ENCODE data around the gene HSPA1A.
"Not testable (repeated sequence)": the region's sequence is repeated elsewhere in the genome, so short reads cannot be mapped to it uniquely, and the experiment has no call there.

Gene HSPA1A

DNA sequence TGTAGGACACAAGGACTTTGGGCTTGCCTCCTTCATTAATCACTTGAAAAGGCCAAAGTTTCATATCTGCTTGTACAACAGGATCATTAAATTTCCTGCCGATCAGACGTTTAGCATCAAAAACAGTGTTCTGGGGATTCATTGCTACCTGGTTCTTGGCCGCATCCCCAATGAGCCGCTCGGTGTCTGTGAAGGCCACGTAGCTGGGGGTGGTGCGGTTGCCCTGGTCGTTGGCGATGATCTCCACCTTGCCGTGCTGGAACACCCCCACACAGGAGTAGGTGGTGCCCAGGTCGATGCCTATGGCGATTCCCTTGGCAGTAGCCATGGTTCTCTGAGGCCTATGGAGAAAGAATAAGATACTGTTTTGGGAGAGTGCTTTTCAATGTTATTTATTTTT lies 3.7 kb upstream of the HSPA1A start:
- no peak overlapping the region for H3K4me3 ChIP-seq (ENCODE audit: control insufficient read depth in 1 of 7, extremely low read depth in 1 of 7, insufficient read depth in 4 of 7, low read depth in 2 of 7, low read length in 6 of 7)
- WGBS (ENCODE audit: insufficient coverage) = 96% methylated on average over 12 of the region's 12 CpGs
- peaks cover 8 to 27% (median 11%) of the 10 kb centered on the region in 4 experiments for H3K4me1 ChIP-seq (ENCODE audit: control extremely low read depth in 1 of 4, control insufficient read depth in 4 of 4, insufficient read depth in 4 of 4, low read length in 3 of 4)
- CTCF ChIA-PET = interaction anchor here (0.6 to 3.9 kb wide), 5 partner anchors 13 to 132 kb away, joined by 3 to 13 read pairs (median 4); partner anchors contain the start of genes ABHD16A and VARS1
- no peaks in the 10 kb centered on the region for H3K27me3 ChIP-seq (replicated peaks in 2 of 5; ENCODE audit: control insufficient read depth in 4 of 5, insufficient read depth in 5 of 5, low read length in 4 of 5)
- no peak overlapping the region for H3K27ac ChIP-seq (ENCODE audit: insufficient read depth in 1 of 2, low read depth in 1 of 2, low read length in 2 of 2, poor library complexity in 1 of 2, severe bottlenecking in 2 of 2)
- H3K9me3 ChIP-seq (ENCODE audit: control extremely low read depth in 1 of 5, control insufficient read depth in 4 of 5, insufficient read depth in 2 of 5, low read depth in 1 of 5, low read length in 4 of 5) = no peaks in the 10 kb centered on the region
- POLR2A ChIA-PET = interaction anchor here (0.5 kb wide), 1 partner anchor 84 kb away, joined by 3 read pairs; no protein-coding TSS in a partner anchor
- DNase-seq = no peak
- no peaks in the 10 kb centered on the region for H3K36me3 ChIP-seq (ENCODE audit: control insufficient read depth in 4 of 4, insufficient read depth in 4 of 4, low read length in 3 of 4)

DNA sequence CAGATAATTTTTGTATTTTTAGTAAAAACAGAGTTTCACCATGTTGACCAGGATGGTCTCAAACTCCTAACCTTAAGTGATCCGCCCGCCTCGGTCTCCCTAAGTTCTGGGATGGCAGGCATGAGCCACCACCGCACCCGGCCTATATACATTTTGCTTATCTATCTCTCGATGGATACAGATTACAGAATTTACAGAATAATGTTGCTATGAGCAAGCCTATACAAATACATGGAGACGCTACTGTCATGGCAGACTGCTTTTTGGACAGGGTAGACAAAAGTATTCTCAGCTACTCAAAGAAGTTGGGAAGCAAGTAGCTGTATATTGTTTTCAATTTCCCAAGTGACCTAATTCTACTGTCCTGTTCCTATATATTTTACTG lies 1.9 kb upstream of the HSPA1A start:
- WGBS (ENCODE audit: insufficient coverage) = 100% methylated on average over 2 of the region's 7 CpGs
- Histone ChIP-seq H3K4me1 (ENCODE audit: control extremely low read depth in 1 of 4, control insufficient read depth in 4 of 4, insufficient read depth in 4 of 4, low read length in 3 of 4) (peaks cover 10 to 35% (median 17%) of the 10 kb centered on the region in 4 experiments), H3K36me3 (ENCODE audit: control insufficient read depth in 4 of 4, insufficient read depth in 4 of 4, low read length in 3 of 4) (no peaks in the 10 kb centered on the region), H3K4me3 (ENCODE audit: control insufficient read depth in 1 of 7, extremely low read depth in 1 of 7, insufficient read depth in 4 of 7, low read depth in 2 of 7, low read length in 6 of 7) (peak overlapping the region in 3 of 7 experiments; percentile 28 to 95 (median 91)), H3K27me3 (replicated peaks in 2 of 5; ENCODE audit: control insufficient read depth in 4 of 5, insufficient read depth in 5 of 5, low read length in 4 of 5) (no peaks in the 10 kb centered on the region), H3K9me3 (ENCODE audit: control extremely low read depth in 1 of 5, control insufficient read depth in 4 of 5, insufficient read depth in 2 of 5, low read depth in 1 of 5, low read length in 4 of 5) (no peaks in the 10 kb centered on the region), H3K27ac (ENCODE audit: insufficient read depth in 1 of 2, low read depth in 1 of 2, low read length in 2 of 2, poor library complexity in 1 of 2, severe bottlenecking in 2 of 2) (peak overlapping the region in 1 of 2 experiments; percentile 83)
- no peak for DNase-seq
- CTCF ChIA-PET = interaction anchor here (0.6 to 3.9 kb wide), 9 partner anchors 13 to 92 kb away, joined by 3 to 13 read pairs (median 5); partner anchors contain the start of genes LY6G6C and VARS1
- POLR2A ChIA-PET = interaction anchor here (1.2 to 1.5 kb wide), 2 partner anchors 13 to 198 kb away, joined by 3 to 4 read pairs; partner anchors contain the start of gene HSPA1B

GRCh38 chr6:31814677-31815024 lies 692 bp upstream of the HSPA1A start:
- ChIA-PET POLR2A (interaction anchor here (0.7 to 1.9 kb wide), 7 partner anchors 8 to 111 kb away, joined by 3 to 14 read pairs (median 4); partner anchors contain the start of genes ABHD16A, HSPA1B, LSM2 and VARS1), CTCF (interaction anchor here (1.0 to 3.9 kb wide), 8 partner anchors 11 to 85 kb away, joined by 3 to 13 read pairs (median 6); partner anchors contain the start of genes HSPA1B and VARS1)
- peak; percentile 80 to 86 (median 83) for DNase-seq
- no peaks in the 10 kb centered on the region for H3K27me3 ChIP-seq (replicated peaks in 2 of 5; ENCODE audit: control insufficient read depth in 4 of 5, insufficient read depth in 5 of 5, low read length in 4 of 5)
- no peaks in the 10 kb centered on the region for H3K9me3 ChIP-seq (ENCODE audit: control extremely low read depth in 1 of 5, control insufficient read depth in 4 of 5, insufficient read depth in 2 of 5, low read depth in 1 of 5, low read length in 4 of 5)
- no peaks in the 10 kb centered on the region for H3K36me3 ChIP-seq (ENCODE audit: control insufficient read depth in 4 of 4, insufficient read depth in 4 of 4, low read length in 3 of 4)
- WGBS (ENCODE audit: insufficient coverage) = 0% methylated on average over 9 of the region's 13 CpGs
- H3K27ac ChIP-seq (ENCODE audit: insufficient read depth in 1 of 2, low read depth in 1 of 2, low read length in 2 of 2, poor library complexity in 1 of 2, severe bottlenecking in 2 of 2) = peak overlapping the region; percentile 58 to 83
- peak overlapping the region; percentile 35 to 95 (median 82) for H3K4me3 ChIP-seq (ENCODE audit: control insufficient read depth in 1 of 7, extremely low read depth in 1 of 7, insufficient read depth in 4 of 7, low read depth in 2 of 7, low read length in 6 of 7)
- H3K4me1 ChIP-seq (ENCODE audit: control extremely low read depth in 1 of 4, control insufficient read depth in 4 of 4, insufficient read depth in 4 of 4, low read length in 3 of 4) = peaks cover 16 to 38% (median 24%) of the 10 kb centered on the region in 4 experiments

DNA sequence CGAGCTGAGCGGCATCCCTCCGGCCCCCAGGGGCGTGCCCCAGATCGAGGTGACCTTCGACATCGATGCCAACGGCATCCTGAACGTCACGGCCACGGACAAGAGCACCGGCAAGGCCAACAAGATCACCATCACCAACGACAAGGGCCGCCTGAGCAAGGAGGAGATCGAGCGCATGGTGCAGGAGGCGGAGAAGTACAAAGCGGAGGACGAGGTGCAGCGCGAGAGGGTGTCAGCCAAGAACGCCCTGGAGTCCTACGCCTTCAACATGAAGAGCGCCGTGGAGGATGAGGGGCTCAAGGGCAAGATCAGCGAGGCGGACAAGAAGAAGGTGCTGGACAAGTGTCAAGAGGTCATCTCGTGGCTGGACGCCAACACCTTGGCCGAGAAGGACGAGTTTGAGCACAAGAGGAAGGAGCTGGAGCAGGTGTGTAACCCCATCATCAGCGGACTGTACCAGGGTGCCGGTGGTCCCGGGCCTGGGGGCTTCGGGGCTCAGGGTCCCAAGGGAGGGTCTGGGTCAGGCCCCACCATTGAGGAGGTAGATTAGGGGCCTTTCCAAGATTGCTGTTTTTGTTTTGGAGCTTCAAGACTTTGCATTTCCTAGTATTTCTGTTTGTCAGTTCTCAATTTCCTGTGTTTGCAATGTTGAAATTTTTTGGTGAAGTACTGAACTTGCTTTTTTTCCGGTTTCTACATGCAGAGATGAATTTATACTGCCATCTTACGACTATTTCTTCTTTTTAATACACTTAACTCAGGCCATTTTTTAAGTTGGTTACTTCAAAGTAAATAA lies 2.0 kb downstream of the HSPA1A start:
- Histone ChIP-seq H3K27ac (ENCODE audit: insufficient read depth in 1 of 2, low read depth in 1 of 2, low read length in 2 of 2, poor library complexity in 1 of 2, severe bottlenecking in 2 of 2) (peak overlapping the region; percentile 46 to 67), H3K4me3 (ENCODE audit: control insufficient read depth in 1 of 7, extremely low read depth in 1 of 7, insufficient read depth in 4 of 7, low read depth in 2 of 7, low read length in 6 of 7) (peak overlapping the region in 6 of 7 experiments; percentile 59 to 83 (median 70)), H3K4me1 (ENCODE audit: control extremely low read depth in 1 of 4, control insufficient read depth in 4 of 4, insufficient read depth in 4 of 4, low read length in 3 of 4) (peaks cover 24 to 55% (median 38%) of the 10 kb centered on the region in 4 experiments)
- H3K9me3 ChIP-seq (ENCODE audit: control extremely low read depth in 1 of 5, control insufficient read depth in 4 of 5, insufficient read depth in 2 of 5, low read depth in 1 of 5, low read length in 4 of 5); H3K36me3 ChIP-seq (ENCODE audit: control insufficient read depth in 4 of 4, insufficient read depth in 4 of 4, low read length in 3 of 4); H3K27me3 ChIP-seq (replicated peaks in 2 of 5; ENCODE audit: control insufficient read depth in 4 of 5, insufficient read depth in 5 of 5, low read length in 4 of 5): not testable (repeated sequence)
- ChIA-PET CTCF (interaction anchor here (1.0 to 1.7 kb wide), 8 partner anchors 8 to 258 kb away, joined by 3 to 6 read pairs (median 4); partner anchors contain the start of gene LSM2), POLR2A (interaction anchor here (0.7 to 1.4 kb wide), 3 partner anchors 14 to 78 kb away, joined by 3 to 4 read pairs (median 3); partner anchors contain the start of gene VARS1)
- DNase-seq = peak in 1 of 3 donors; percentile 53
- WGBS (ENCODE audit: insufficient coverage) = 25% methylated on average over 4 of the region's 37 CpGs

DNA sequence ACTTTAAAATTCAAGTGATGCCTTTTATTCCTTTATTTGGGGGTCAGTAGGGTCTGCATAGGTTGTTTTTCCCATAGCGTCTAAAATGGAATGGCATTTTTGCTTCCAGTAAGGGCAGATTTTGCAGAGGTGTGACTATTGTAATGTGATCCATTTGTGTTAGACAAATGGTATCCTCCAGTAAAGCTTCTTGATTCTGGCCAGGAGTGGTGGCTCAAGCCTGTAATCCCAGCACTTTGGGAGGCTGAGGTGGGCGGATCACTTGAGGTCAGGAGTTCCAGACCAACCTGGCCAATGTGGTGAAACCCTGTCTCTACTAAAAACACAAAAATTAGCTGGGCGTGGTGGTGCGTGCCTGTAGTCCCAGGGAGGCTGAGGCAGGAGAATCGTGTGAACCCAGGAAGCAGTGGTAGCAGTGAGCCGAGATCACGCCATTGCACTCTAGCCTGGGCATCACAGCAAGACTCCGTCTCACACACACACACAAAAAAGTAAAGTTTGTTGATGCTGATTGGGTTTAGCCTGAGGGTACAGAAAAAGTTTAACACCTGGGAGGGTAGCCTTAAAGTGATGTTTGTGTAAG lies 2.7 kb downstream of the HSPA1A start:
- H3K4me1 ChIP-seq (ENCODE audit: control extremely low read depth in 1 of 4, control insufficient read depth in 4 of 4, insufficient read depth in 4 of 4, low read length in 3 of 4) = peaks cover 30 to 62% (median 43%) of the 10 kb centered on the region in 4 experiments
- 25% methylated on average over 2 of the region's 8 CpGs for WGBS (ENCODE audit: insufficient coverage)
- H3K36me3 ChIP-seq (ENCODE audit: control insufficient read depth in 4 of 4, insufficient read depth in 4 of 4, low read length in 3 of 4); H3K27me3 ChIP-seq (replicated peaks in 2 of 5; ENCODE audit: control insufficient read depth in 4 of 5, insufficient read depth in 5 of 5, low read length in 4 of 5); H3K9me3 ChIP-seq (ENCODE audit: control extremely low read depth in 1 of 5, control insufficient read depth in 4 of 5, insufficient read depth in 2 of 5, low read depth in 1 of 5, low read length in 4 of 5); DNase-seq: not testable (repeated sequence)
- H3K4me3 ChIP-seq (ENCODE audit: control insufficient read depth in 1 of 7, extremely low read depth in 1 of 7, insufficient read depth in 4 of 7, low read depth in 2 of 7, low read length in 6 of 7) = peak overlapping the region in 6 of 7 experiments; percentile 59 to 83 (median 70)
- H3K27ac ChIP-seq (ENCODE audit: insufficient read depth in 1 of 2, low read depth in 1 of 2, low read length in 2 of 2, poor library complexity in 1 of 2, severe bottlenecking in 2 of 2) = peak overlapping the region; percentile 46 to 67
- ChIA-PET POLR2A (interaction anchor here (0.7 to 1.4 kb wide), 3 partner anchors 15 to 79 kb away, joined by 3 to 4 read pairs (median 3); partner anchors contain the start of gene VARS1), CTCF (interaction anchor here (1.0 to 2.6 kb wide), 11 partner anchors 9 to 259 kb away, joined by 3 to 9 read pairs (median 4); partner anchors contain the start of gene LSM2)

DNA sequence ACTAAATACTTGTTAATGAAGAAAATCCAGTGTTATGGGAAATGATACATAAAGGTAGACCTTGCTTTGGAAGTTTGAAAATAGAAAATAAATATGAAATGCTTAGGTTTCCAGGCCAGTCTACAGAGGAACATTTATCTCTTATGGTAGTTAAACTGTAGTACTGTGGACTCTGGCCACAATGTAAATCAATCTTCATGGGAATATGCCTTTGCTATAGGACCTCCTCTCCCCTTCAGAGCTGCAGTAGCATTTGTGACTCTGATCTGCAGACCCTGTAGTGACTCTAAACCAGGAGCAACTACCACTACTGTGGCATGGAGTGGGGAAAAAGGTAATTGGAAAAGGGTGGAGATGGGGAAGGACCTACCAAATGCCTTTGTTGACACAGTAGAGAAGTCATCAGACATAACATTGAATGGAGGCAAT lies 4.5 kb downstream of the HSPA1A start:
- Histone ChIP-seq H3K27me3 (replicated peaks in 2 of 5; ENCODE audit: control insufficient read depth in 4 of 5, insufficient read depth in 5 of 5, low read length in 4 of 5) (no peaks in the 10 kb centered on the region), H3K27ac (ENCODE audit: insufficient read depth in 1 of 2, low read depth in 1 of 2, low read length in 2 of 2, poor library complexity in 1 of 2, severe bottlenecking in 2 of 2) (peak overlapping the region in 1 of 2 experiments; percentile 12), H3K9me3 (ENCODE audit: control extremely low read depth in 1 of 5, control insufficient read depth in 4 of 5, insufficient read depth in 2 of 5, low read depth in 1 of 5, low read length in 4 of 5) (no peaks in the 10 kb centered on the region), H3K4me1 (ENCODE audit: control extremely low read depth in 1 of 4, control insufficient read depth in 4 of 4, insufficient read depth in 4 of 4, low read length in 3 of 4) (peaks cover 30 to 62% (median 46%) of the 10 kb centered on the region in 4 experiments), H3K36me3 (ENCODE audit: control insufficient read depth in 4 of 4, insufficient read depth in 4 of 4, low read length in 3 of 4) (no peaks in the 10 kb centered on the region), H3K4me3 (ENCODE audit: control insufficient read depth in 1 of 7, extremely low read depth in 1 of 7, insufficient read depth in 4 of 7, low read depth in 2 of 7, low read length in 6 of 7) (no peak overlapping the region)
- ChIA-PET CTCF (interaction anchor here (0.8 to 2.6 kb wide), 6 partner anchors 11 to 108 kb away, joined by 3 to 9 read pairs (median 3); no protein-coding TSS in a partner anchor), POLR2A (interaction anchor here (0.6 to 1.0 kb wide), 2 partner anchors 31 to 198 kb away, joined by 3 read pairs; no protein-coding TSS in a partner anchor)
- DNase-seq = no peak
